Ishikawa (cell line): ENCODE measurements around the gene SDR39U1.

ENCODE experiments used
- TAF1 ChIP-seq: IDR thresholded peaks from 2 replicates; pipeline ENCODE4 v1.6.1; 2012; ENCODE audit warnings: low read depth, mild to moderate bottlenecking
- ZBTB7A ChIP-seq: IDR thresholded peaks from 2 replicates; pipeline ENCODE4 v1.6.1; 2012; ENCODE audit warnings: low read depth

The SDR39U1 gene

GRCh38 chr14:24390701-24391468 lies 51.7 kb downstream of the SDR39U1 start:
- no peak for TF ChIP-seq TAF1
- no peak for TF ChIP-seq ZBTB7A
